NCI-H1092 treated with DMSO at 0.1 percent for 48 hours (cell line): ENCODE measurements around the gene CXCR5.
A peak's percentile ranks its signal among the peaks of the same experiment; 100 is the strongest.

Source experiments
- DNase-seq: peaks from one replicate; lab custom pipeline; 2025; lab: John Stamatoyannopoulos, UW

The CXCR5 gene

DNA sequence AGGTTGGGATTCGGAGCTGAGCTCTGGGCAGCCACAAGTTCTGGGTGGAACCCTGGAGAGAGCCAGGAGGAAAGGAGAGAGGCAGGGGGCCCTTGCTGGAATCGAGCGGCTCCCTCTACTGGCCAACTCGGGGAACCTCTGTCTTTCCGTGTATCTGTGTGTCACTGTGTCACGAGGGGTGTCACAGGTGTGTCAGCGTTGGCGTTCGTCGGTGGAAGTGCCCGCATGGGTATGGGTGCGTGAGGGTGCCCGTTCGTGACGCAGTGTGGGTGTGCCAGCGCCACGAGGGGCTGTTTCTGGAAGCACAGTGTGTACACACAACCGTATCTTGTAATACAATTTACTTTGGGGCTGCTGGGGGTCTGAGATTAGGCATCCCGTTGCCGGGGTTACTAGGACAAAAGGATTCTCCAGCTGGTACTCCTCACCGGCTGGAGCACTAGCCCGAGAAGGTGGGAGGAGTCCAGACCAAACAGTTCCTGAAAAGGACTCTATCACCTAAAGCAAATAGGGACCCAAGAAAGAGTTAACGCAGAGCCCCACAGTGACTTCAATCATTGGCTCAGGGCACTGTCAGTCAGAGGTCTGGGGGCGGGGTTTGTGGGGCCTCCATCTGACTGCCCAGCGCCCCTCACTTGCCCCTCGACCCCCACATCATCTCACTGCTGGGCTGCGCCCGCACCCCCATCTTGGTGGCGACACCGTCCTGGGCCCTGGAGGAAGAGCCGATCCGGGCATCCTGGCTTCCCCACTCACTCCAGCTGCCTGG, 44.6 kb downstream of the CXCR5 start:
- DNase-seq: peak; percentile 90

DNA sequence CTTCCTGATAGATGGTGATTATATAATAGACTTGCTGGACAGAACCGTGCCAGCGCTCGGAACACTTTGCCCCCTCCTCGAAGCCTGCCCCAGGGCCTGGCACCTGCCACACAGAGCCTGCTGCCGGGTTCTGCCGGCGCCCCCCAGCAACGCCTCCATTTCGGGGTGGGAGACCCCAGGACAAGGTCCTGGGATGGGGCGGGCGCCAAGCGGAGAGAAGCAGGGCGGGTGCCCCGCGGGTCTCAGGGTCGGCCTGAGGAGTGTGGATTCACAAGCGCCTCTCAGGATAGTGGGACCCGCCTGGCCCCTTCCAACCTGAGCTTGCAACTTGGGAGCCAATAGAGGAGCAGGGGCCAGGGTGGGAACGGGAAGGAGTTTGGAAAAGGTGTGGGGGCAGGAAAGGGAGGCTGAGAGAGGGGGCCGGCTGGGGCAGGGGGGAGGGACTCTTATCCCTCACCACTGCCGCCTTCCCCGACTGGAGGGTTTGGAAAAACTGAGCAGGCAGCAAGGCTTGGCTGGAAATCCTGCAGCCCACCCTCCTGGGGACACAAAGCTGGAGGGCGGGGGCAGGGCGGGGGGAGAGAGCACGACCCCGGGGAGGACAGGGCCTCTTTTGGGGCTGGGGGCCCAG, 45.3 kb downstream of the CXCR5 start:
- peak; percentile 66 for DNase-seq

GRCh38 chr11:118929501-118930093, 45.9 kb downstream of the CXCR5 start:
- peak; percentile 66 for DNase-seq

GRCh38 chr11:118930094-118930712, 46.5 kb downstream of the CXCR5 start:
- peak; percentile 78 for DNase-seq

GRCh38 chr11:118931571-118931970, 47.9 kb downstream of the CXCR5 start:
- DNase-seq: no peak

DNA sequence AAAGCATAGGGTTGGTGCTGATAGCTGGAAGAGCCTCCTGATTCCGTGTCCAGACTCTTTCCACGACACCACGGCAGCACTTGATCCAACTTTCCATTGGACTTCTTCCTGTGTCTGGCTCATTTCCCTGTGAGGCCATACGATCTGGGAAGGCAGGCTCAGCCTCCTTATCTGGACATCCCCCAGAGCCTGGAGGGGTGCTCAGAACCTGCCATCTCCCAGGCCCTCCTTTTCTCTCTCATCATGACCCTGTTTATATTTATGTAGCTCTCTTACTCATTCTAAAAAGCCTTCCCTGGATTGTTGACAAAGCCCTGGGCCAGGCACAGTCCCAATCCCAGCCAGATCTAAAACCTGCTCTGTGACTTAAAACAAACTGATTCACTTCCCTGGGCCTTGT, 49.8 kb downstream of the CXCR5 start:
- no peak for DNase-seq

DNA sequence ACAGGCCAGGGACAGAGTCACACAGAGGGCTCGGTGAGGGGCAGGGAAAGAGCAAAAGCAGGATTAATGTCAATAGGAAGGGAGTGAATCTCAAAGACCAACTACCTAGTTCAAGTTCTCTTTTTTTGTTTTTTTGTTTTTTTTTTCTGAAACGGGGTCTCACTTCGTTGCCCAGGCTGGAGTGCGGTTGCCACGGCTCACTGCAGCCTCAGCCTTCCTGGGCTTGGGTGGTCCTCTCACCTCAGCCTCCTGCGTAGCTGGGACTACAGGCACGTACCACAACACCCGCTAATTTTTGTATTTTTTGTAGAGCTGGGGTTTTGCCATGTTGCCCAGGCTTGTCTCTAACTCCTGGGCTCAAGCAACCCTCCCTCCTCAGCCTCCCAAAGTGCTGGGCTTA, 51.7 kb downstream of the CXCR5 start:
- no peak for DNase-seq

DNA sequence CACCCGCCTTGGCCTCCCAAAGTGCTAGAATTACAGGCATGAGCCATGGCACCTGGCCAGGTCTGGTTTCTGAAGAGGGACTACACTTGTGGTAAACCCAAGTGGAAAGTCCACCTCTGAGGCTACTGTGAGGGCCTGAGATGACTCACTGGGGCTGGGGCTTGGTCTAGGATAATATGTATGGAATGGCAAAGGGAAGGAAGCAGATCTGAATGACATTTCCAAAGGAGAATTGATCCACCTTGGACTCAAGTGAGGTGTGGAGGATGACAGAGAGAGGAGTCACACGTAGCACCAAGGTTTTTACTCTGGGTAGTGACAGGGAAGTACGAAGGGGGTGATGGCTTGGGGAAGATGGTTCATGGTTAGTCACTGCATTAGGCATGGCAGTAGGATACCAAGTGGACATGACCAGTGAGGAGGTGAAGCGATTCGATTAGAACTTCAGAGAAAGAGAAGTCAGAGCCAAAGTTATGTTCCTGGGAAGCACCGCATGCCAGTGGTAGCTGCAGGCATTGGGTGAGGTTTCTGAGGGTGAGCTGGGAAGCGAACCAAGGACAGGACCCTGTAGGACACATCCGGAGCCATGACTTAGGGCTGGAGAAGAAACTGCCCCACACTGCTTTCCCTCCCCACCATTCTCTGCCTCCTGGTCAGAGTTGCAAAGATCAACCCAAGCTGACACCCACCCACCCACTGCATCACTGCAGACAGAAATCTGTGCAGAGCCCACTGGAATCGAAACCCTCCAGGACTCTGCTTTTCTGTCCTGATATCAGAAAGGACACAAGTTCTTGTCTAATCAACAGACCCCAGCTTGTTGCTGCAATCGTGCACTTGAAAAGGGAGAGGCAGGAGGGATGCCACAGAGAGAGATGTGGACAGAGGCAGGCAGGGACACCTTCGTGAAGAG, 55.1 kb downstream of the CXCR5 start:
- DNase-seq: no peak

- DNase-seq: no peak
These were observed 55.8 kb downstream of the CXCR5 start for GRCh38 chr11:118939404-118939915.

DNA sequence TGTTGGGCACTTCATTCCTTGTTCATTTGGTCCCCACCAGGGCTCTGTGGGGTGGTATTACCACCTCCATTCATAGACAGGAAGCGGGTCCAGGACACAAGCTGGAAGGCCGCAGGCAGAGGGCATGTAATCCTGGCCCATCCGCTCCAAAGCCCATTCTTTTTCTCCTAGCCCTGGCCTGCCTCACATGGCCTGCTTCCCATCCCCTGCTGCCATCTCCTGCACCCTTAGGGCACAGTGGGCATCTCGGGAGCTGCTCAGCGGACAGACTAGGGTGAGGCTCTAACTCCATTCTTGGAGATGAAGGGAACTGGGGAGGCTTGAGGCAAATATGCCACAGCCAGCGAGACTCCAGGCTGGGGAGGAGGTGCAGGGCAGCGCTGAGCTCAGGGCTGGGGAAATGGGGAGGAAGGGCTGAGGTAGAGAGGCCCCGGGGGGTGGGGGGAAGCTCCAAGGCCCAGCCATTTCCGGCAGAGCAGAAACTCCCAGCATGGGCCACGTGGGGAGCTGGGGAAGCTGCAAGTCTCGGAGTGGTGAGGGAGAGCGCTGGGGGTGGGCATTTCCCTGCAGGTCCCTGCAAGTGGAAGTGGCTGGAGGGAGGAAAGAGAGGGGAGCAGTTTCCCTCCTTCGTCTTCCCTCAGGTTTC, 56.4 kb downstream of the CXCR5 start:
- no peak for DNase-seq

- DNase-seq: no peak
These were observed 63.4 kb downstream of the CXCR5 start for GRCh38 chr11:118947091-118947490.
